Activated naive CD8-positive, alpha-beta T cell treated with anti-CD3 and anti-CD28 coated beads, Interleukin-2, amount 50 U/mL, for 24 hours (primary cell): ENCODE results near the gene PLCB2.

ENCODE experiments used
- ATAC-seq: fragments of 150-1000 bp; cut with Tn5 transposase; one replicate; pipeline ENCODE4 v1.10.0; 2021
- DNase-seq: peaks from one replicate; pipeline ENCODE4 v3.0.0; 2021
- H3K27ac Mint-ChIP-seq: one replicate; pipeline ENCODE4 v1.8.0; 2021; ENCODE audit warnings: mild to moderate bottlenecking, mixed read lengths
- H3K27me3 Mint-ChIP-seq: one replicate; pipeline ENCODE4 v1.8.0; 2021; ENCODE audit warnings: mixed read lengths
- H3K36me3 Mint-ChIP-seq: one replicate; pipeline ENCODE4 v1.8.0; 2021; ENCODE audit warnings: low read depth, mixed read lengths
- H3K4me1 Mint-ChIP-seq: one replicate; pipeline ENCODE4 v1.8.0; 2021; ENCODE audit warnings: mixed read lengths
- H3K4me3 Mint-ChIP-seq: one replicate; pipeline ENCODE4 v1.8.0; 2021; ENCODE audit warnings: mild to moderate bottlenecking, moderate library complexity, mixed read lengths
- H3K9me3 Mint-ChIP-seq: one replicate; pipeline ENCODE4 v1.8.0; 2021; ENCODE audit warnings: mixed read lengths

PLCB2 gene

DNA sequence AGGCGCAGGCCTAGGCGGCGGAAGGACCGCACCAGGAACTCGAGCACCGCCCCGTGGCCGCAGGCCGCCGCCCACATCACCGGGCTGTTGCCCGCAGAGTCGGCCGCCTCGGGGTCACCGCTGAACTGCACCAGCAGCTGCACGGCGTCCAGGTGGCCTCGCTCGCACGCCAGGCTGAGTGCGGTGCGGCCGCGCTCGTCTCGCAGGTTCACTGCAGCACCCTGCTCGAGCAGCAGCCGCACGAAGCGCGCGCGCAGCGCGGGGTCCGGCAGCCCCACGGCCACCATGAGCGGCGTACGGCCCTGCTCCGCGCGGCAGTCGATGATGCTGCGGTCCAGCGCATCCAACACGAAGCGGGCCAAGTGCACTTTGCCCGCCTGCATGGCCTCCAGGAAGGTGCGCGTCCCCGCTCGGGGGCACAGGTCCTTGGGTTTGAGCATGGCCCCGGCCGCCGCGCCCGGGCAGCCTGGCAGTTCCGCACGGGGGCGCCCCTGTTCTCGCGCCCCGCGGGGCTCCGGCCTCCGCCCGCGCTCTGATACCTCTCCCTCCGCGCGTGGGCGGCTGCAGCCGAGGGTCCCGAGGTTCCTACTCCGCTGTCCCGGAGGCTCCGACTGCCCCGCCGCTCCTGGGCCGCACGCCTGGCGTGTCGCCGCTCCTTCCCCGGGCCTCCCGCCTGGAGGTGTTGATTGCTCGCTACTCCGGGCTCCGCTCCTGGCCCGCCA lies 25.4 kb downstream of the PLCB2 start:
- no peaks in the 10 kb centered on the region for H3K36me3 Mint-ChIP-seq
- H3K27ac Mint-ChIP-seq: no peak overlapping the region
- peak; percentile 61 for DNase-seq
- peaks cover 31% of the 10 kb centered on the region for H3K27me3 Mint-ChIP-seq
- H3K9me3 Mint-ChIP-seq: no peaks in the 10 kb centered on the region
- ATAC-seq: peak; percentile 41
- peak overlapping the region; percentile 63 for H3K4me3 Mint-ChIP-seq
- H3K4me1 Mint-ChIP-seq: peaks cover 5% of the 10 kb centered on the region

- ATAC-seq (no peak), DNase-seq (no peak)
- H3K27ac Mint-ChIP-seq: no peak overlapping the region
- no peaks in the 10 kb centered on the region for H3K36me3 Mint-ChIP-seq
- H3K9me3 Mint-ChIP-seq: no peaks in the 10 kb centered on the region
- H3K4me3 Mint-ChIP-seq: no peak overlapping the region
- peaks cover 9% of the 10 kb centered on the region for H3K4me1 Mint-ChIP-seq
- H3K27me3 Mint-ChIP-seq: peaks cover 35% of the 10 kb centered on the region
These were observed 26.0 kb downstream of the PLCB2 start for GRCh38 chr15:40281801-40282146.

DNA sequence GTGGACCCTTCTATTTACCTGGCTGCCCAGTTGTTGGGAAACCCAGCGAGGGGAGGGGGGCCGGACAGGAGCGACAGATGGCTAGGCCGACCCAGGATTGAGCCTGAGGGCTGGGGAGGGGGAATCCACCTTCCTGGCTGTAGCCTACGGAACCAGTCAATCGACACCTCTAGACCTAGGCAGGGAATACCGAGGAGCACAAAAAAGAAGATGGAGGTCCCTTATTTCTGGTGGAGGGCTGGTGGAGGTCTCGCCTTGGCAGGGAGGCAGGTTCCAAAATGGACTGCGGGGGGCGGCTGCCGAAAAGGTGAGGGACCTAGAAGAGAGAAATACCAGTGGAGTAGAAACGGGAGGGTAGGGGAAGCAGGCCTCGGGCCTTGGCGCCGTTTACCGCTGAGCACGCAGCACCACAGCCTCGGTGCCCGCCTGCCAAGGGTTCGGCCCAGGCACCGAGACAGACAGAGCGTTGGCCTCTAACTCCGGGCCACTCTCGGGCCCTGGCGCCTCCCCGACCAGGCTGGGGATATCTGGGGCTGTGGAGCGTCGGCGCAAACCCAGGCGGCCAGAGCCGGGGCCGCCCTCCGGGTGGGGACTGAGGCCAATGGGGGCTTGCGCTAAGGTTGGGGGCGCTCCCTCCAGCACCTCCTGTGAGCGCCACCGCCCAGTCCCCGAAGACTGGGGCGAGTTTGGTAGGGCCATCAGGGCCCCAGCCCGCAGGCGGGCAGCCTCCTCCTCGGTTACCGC lies 26.5 kb downstream of the PLCB2 start:
- DNase-seq: no peak
- no peak overlapping the region for H3K4me3 Mint-ChIP-seq
- peaks cover 38% of the 10 kb centered on the region for H3K27me3 Mint-ChIP-seq
- no peaks in the 10 kb centered on the region for H3K9me3 Mint-ChIP-seq
- no peak overlapping the region for H3K27ac Mint-ChIP-seq
- peaks cover 9% of the 10 kb centered on the region for H3K4me1 Mint-ChIP-seq
- H3K36me3 Mint-ChIP-seq: no peaks in the 10 kb centered on the region
- ATAC-seq: no peak

- Mint-ChIP-seq H3K36me3 (no peaks in the 10 kb centered on the region), H3K4me3 (no peak overlapping the region), H3K4me1 (peaks cover 9% of the 10 kb centered on the region), H3K9me3 (no peaks in the 10 kb centered on the region), H3K27me3 (peaks cover 38% of the 10 kb centered on the region), H3K27ac (no peak overlapping the region)
- DNase-seq: no peak
- ATAC-seq: no peak
These were observed 27.3 kb downstream of the PLCB2 start for GRCh38 chr15:40280260-40281056.

DNA sequence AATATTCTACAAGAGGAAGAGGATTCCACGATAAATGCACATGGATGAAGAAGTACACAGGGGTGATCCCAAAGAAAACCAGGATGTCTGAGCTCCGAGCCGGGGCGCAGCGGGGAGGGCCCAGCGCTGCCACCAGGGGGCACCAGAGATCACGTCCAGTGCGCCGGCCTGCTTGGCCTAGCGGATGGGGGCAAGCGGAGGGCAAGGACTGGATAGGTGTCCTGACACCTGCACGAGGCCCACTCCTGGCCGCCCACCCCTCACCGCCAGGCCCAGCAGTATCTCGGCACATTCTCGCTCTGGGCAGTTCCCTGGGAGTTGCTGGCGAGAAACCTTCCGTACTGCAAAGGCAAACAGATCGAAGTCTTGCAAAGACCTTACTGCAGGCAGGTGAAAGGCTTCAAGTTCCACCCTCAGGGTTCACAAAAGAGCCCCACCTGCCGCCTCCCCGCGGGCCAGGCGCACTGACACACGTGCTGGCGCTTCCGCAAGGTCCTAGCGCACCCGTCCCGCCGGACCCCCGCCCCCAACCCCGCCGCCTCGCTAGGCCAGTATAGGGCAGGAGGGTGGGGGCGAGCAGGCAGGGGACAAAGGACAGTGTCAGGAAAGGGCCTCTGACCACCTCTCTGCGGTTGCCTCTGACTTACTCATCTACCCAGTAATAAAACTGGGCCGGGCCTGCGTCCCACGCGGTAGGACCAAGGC lies 28.1 kb downstream of the PLCB2 start:
- Mint-ChIP-seq H3K27ac (no peak overlapping the region), H3K27me3 (peaks cover 38% of the 10 kb centered on the region), H3K4me1 (peaks cover 11% of the 10 kb centered on the region), H3K36me3 (no peaks in the 10 kb centered on the region), H3K4me3 (no peak overlapping the region), H3K9me3 (no peaks in the 10 kb centered on the region)
- DNase-seq (peak; percentile 85), ATAC-seq (no peak)

- Mint-ChIP-seq H3K4me1 (peaks cover 10% of the 10 kb centered on the region), H3K4me3 (no peak overlapping the region), H3K27me3 (peaks cover 36% of the 10 kb centered on the region), H3K36me3 (no peaks in the 10 kb centered on the region), H3K9me3 (no peaks in the 10 kb centered on the region), H3K27ac (no peak overlapping the region)
- ATAC-seq: no peak
- DNase-seq: no peak
These were observed 29.7 kb downstream of the PLCB2 start for GRCh38 chr15:40278026-40278425.

DNA sequence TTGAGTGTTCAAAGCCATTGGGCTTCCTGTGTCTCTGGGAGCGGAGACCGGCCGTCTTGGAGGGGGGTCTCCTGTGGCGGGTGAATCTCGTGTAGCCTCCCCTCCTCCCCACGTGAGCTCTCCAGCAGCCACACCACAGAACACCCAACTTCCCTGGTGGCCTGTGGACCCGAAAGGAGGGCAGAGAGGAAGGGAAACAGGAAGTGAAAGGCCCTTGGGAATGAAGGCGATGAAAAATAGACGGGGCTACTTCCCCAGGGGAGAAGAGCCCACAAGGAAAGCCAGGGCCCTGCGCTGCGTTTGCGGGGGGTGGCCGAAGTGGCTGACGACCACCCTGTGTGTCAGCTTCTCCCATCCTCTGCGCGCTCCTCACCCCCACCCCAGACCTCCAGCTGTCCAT lies 30.3 kb downstream of the PLCB2 start:
- no peak overlapping the region for H3K27ac Mint-ChIP-seq

DNA sequence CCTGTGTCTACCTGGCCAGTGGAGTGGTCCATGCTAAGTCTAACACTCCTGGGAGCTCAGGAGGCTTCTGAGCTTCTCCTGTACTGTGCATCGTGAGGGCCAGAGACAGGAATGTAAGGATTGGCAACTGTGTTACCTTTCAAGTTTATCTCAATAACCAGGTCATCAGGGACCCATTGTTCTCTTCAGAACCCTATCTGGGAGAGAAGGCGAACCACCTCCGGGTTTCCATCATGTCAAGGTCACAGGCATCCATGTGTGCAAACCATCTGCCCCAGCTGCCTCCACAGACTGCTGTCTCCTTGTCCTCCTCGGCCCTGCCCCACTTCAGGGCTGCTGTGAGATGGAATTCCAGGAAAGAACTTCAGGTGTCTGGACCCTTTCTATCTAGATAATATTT lies 30.8 kb downstream of the PLCB2 start:
- H3K27me3 Mint-ChIP-seq: peaks cover 36% of the 10 kb centered on the region
- no peak overlapping the region for H3K27ac Mint-ChIP-seq
- H3K9me3 Mint-ChIP-seq: no peaks in the 10 kb centered on the region
- ATAC-seq (no peak), DNase-seq (no peak)
- H3K36me3 Mint-ChIP-seq: no peaks in the 10 kb centered on the region
- no peak overlapping the region for H3K4me3 Mint-ChIP-seq
- peaks cover 10% of the 10 kb centered on the region for H3K4me1 Mint-ChIP-seq

More for the DNA sequence above, 30.3 kb downstream of the PLCB2 start:
- Mint-ChIP-seq H3K4me3 (no peak overlapping the region), H3K27me3 (peaks cover 36% of the 10 kb centered on the region), H3K4me1 (peaks cover 10% of the 10 kb centered on the region), H3K36me3 (no peaks in the 10 kb centered on the region), H3K9me3 (no peaks in the 10 kb centered on the region)
- DNase-seq (no peak), ATAC-seq (no peak)

DNA sequence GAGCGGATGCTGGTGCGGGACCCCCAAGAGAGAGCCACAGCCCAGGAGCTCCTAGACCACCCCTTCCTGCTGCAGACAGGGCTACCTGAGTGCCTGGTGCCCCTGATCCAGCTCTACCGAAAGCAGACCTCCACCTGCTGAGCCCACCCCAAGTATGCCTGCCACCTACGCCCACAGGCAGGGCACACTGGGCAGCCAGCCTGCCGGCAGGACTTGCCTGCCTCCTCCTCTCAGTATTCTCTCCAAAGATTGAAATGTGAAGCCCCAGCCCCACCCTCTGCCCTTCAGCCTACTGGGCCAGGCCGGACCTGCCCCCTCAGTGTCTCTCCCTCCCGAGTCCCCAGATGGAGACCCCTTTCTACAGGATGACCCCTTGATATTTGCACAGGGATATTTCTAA lies 31.8 kb downstream of the PLCB2 start:
- Mint-ChIP-seq H3K36me3 (no peaks in the 10 kb centered on the region), H3K27ac (no peak overlapping the region), H3K4me3 (no peak overlapping the region), H3K9me3 (no peaks in the 10 kb centered on the region), H3K27me3 (peaks cover 32% of the 10 kb centered on the region), H3K4me1 (peaks cover 7% of the 10 kb centered on the region)
- ATAC-seq (no peak), DNase-seq (no peak)

- Mint-ChIP-seq H3K27me3 (peaks cover 28% of the 10 kb centered on the region), H3K4me1 (peaks cover 7% of the 10 kb centered on the region), H3K36me3 (no peaks in the 10 kb centered on the region), H3K27ac (no peak overlapping the region), H3K4me3 (no peak overlapping the region), H3K9me3 (no peaks in the 10 kb centered on the region)
- DNase-seq (no peak), ATAC-seq (no peak)
These were observed 32.2 kb downstream of the PLCB2 start for GRCh38 chr15:40275523-40275922.

- no peaks in the 10 kb centered on the region for H3K9me3 Mint-ChIP-seq
- peaks cover 7% of the 10 kb centered on the region for H3K4me1 Mint-ChIP-seq
- no peak overlapping the region for H3K4me3 Mint-ChIP-seq
- peak; percentile 91 for DNase-seq
- H3K27ac Mint-ChIP-seq: no peak overlapping the region
- H3K36me3 Mint-ChIP-seq: no peaks in the 10 kb centered on the region
- H3K27me3 Mint-ChIP-seq: peaks cover 22% of the 10 kb centered on the region
- peak; percentile 57 for ATAC-seq
These were observed 33.1 kb downstream of the PLCB2 start for GRCh38 chr15:40274350-40275274.

GRCh38 chr15:40273428-40273827 lies 34.3 kb downstream of the PLCB2 start:
- Mint-ChIP-seq H3K4me1 (peaks cover 7% of the 10 kb centered on the region), H3K4me3 (no peak overlapping the region), H3K27ac (no peak overlapping the region), H3K36me3 (no peaks in the 10 kb centered on the region), H3K27me3 (peaks cover 14% of the 10 kb centered on the region), H3K9me3 (no peaks in the 10 kb centered on the region)
- no peak for ATAC-seq
- DNase-seq: no peak

- DNase-seq: no peak
- H3K27me3 Mint-ChIP-seq: peaks cover 9% of the 10 kb centered on the region
- H3K9me3 Mint-ChIP-seq: no peaks in the 10 kb centered on the region
- ATAC-seq: no peak
- H3K4me3 Mint-ChIP-seq: no peak overlapping the region
- peaks cover 7% of the 10 kb centered on the region for H3K4me1 Mint-ChIP-seq
- no peaks in the 10 kb centered on the region for H3K36me3 Mint-ChIP-seq
- H3K27ac Mint-ChIP-seq: no peak overlapping the region
These were observed 35.2 kb downstream of the PLCB2 start for GRCh38 chr15:40272485-40273056.
